ENCODE measurements around the gene SLC2A13.
"Not testable (repeated sequence)": the region's sequence is repeated elsewhere in the genome, so short reads cannot be mapped to it uniquely, and the experiment has no call there.

Gene SLC2A13

GRCh38 chr12:39807043-39807442 lies 298.8 kb downstream of the SLC2A13 start:
- no peak for DNase-seq (ENCODE audit: low read depth)

GRCh38 chr12:39805651-39806050 lies 300.2 kb downstream of the SLC2A13 start:
- DNase-seq (ENCODE audit: low read depth): no peak

- DNase-seq (ENCODE audit: low read depth): no peak
Measured at GRCh38 chr12:39804898-39805297, 301.0 kb downstream of the SLC2A13 start.

DNA sequence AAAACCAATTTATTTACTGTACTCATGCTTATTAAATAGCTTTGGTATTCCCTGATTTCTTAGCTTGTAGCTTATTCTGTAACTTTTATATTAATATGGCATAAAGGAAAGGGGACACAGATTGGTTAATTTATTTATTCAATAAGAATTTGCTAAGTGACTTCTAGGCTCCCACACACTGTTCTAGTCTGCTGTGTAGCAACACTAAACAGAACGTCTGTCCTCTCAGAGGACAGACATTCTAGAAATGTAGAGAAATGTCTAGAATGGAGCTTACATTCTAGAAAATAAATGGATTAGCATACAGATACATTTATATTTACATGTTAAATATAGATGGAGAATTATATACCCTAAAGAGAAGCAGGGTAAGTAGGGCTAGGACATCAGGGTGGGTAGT lies 301.4 kb downstream of the SLC2A13 start:
- DNase-seq (ENCODE audit: low read depth): no peak

DNA sequence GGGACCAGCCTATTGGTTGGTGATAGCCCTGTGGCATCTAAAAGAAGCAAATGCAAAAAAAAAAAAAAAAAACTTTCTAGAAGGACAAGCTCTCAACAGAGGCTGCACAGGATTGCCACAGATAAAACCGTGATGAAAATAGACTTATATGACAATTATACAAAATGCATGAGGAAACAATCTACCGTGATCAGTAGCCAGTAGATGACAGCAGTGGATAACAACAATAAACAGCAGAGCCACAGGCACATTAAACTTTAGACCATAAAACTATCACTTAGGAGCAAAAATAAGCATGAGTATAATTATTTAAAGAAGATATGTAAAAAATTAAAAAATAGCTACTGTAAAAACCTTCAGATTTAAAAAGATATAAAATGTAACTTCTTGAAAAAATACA lies 302.7 kb downstream of the SLC2A13 start:
- DNase-seq (ENCODE audit: low read depth): no peak

GRCh38 chr12:39798977-39799376 lies 306.9 kb downstream of the SLC2A13 start:
- no peak for DNase-seq (ENCODE audit: low read depth)

DNA sequence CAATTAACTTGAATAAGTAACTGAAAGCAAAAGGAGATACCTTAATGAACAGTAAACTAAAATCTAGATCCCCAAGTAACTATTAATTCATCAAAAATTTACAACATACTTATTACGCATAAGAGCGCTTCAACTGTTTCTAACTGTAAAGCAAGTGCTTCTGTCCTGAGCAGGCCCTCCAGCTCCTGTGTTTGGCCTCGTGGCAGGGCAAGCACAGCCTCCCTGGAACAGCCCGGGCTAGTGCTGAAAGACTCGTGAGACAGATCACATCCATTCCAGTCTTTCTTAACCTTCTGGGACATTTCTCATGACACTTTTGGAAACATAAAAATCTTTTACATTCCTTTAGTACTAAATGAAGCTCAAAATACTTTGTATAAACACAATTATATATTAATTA lies 307.5 kb downstream of the SLC2A13 start:
- DNase-seq (ENCODE audit: low read depth): no peak

GRCh38 chr12:39795481-39795880 lies 310.4 kb downstream of the SLC2A13 start:
- no peak for DNase-seq (ENCODE audit: low read depth)

GRCh38 chr12:39792938-39793337 lies 312.9 kb downstream of the SLC2A13 start:
- no peak for DNase-seq (ENCODE audit: low read depth)

DNA sequence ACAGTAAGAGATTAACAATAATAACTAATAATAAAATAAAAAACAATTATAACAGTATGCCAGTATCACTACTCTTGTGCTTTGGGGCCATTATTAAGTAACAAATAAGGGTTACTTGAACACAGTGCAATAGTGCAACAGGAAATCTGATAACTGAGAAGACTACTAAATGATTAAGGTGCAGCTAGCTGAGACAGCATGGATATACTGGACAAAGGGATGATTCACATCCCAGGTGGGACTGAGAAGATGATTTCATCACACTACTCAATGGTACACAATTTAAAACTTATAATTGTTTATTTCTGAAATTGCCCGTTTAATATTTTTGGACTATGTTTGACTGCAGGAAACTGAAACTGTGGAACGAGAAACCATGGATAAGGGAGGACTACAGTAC lies 317.6 kb downstream of the SLC2A13 start:
- DNase-seq (ENCODE audit: low read depth): no peak

- not testable (repeated sequence) for DNase-seq (ENCODE audit: low read depth)
Measured at GRCh38 chr12:39785814-39786213, 320.1 kb downstream of the SLC2A13 start.

GRCh38 chr12:39782026-39782545 lies 323.8 kb downstream of the SLC2A13 start:
- DNase-seq (ENCODE audit: low read depth): no peak

DNA sequence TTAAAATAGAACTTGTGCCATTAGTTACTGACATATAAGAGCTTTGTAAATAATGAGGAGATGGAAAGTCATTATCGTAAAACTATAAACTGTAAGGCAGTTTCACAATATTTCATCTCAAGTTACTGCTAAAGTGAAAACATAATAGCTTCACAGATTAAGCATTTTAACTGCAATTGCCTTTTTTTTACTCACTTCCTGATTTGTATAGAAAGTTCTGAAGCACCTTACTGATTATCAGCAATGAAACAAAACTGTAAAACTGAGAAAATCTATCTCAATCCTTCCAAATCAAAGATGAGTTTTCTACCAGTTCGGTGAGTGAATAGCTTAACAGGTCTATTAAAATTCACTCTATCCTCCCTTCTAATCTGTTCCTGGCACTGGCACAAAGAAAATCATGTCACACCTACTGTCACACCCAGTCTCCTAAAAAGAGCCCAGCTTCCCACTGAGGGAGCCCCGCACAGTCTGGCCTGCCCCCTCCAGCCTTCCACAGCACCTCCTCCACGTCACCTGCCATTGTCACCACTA lies 324.9 kb downstream of the SLC2A13 start:
- no peak for DNase-seq (ENCODE audit: low read depth)

- no peak for DNase-seq (ENCODE audit: low read depth)
Measured at GRCh38 chr12:39780411-39780912, 325.4 kb downstream of the SLC2A13 start.

- no peak for DNase-seq (ENCODE audit: low read depth)
Measured at GRCh38 chr12:39779768-39780340, 326.0 kb downstream of the SLC2A13 start.

- DNase-seq (ENCODE audit: low read depth): no peak
Measured at GRCh38 chr12:39777465-39777864, 328.4 kb downstream of the SLC2A13 start.

- DNase-seq (ENCODE audit: low read depth): no peak
Measured at GRCh38 chr12:39773266-39773665, 332.6 kb downstream of the SLC2A13 start.

DNA sequence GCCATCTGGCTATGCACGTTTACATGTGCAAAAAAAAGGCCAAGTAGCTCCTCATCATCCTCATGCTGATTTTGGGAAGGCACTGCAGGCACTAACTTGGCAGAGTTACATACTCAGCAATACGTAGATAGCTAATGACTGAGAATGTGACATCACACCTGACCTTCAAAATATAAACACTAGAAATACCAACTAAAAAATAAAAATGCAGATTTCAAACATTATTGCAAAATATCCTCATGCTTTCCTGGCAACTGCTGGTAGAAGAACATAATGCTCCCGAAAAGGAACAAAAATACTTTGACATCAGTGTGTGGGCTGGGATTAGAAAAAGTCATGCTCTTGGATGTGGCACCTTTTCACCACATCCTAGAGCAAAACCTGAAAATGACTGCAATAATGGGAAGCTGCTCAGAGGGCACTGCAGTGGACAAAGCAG lies 333.0 kb downstream of the SLC2A13 start:
- DNase-seq (ENCODE audit: low read depth): no peak

GRCh38 chr12:39771456-39771855 lies 334.4 kb downstream of the SLC2A13 start:
- no peak for DNase-seq (ENCODE audit: low read depth)

DNA sequence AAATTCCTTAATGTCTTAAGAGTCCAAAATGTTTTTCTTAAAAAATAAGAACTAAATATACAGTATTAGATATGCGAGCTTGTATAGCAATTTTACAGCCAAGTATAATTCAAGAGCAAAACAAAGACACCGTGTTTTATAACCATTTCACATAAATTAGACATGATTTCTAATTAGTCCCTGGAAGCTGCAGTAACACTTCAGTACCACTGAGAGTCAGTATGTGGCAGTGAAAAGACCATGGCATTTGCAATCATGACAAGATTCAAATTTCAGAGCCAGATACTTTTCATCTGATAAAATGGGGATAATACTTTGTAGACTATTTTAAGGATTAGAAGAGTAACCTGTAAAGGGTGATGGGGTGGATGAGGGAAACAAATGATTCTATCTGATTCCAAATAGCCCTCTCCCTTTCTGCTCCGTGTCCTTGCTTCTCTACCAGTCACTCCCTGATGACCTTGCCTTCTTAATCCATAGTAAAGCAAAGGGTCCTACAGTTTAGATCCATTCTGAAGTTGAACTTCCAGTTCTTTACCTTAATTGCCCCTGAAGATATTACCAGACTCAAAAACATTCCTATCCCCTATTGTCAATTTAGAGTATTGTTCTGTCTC lies 340.8 kb downstream of the SLC2A13 start:
- no peak for DNase-seq (ENCODE audit: low read depth)

- DNase-seq (ENCODE audit: low read depth): no peak
Measured at GRCh38 chr12:39763890-39764169, 342.1 kb downstream of the SLC2A13 start.

DNA sequence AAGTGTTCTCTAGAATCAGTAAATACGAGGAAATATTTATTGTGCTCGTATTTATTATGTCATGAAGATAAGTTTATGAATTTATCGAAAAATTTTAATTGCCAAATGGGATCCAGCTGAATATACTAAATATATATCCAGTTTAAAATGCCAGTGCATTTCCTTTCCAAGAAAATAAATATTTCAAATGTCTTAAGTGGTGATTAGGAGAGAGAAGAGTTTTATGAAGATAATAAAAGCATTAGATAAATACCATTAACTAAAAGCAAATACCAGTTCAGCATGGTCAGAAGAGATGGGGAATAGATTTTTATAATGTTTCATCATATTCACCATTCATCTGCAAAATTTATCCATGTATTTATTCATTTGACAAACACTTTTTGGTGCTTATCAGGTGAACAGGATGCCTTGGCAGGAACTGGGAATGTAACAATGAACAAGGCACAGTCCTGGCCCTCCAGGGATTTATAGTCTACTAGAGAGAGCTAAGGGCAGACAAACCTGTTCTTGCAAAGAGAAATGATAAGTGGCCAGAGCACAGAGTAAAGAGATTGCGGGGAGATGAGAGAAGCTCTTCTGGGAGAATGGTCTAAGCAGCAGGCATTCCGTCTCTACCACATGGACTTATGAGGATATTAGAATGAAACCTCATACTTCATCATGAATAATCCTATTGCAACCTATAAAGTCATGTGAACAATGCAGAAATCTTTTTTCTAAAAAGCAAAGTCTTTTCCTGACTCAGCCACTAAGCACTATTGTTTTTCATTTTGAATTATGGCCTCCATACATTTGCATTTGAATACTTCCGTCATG lies 342.6 kb downstream of the SLC2A13 start:
- DNase-seq (ENCODE audit: low read depth): no peak

- DNase-seq (ENCODE audit: low read depth): no peak
Measured at GRCh38 chr12:39755478-39755877, 350.4 kb downstream of the SLC2A13 start.

Data from T-helper 22 cell (primary cell).